ENCODE data around the gene LHPP. TPM values are rescaled to one million over a fixed set of nuclear protein-coding genes. Genes with fewer than 3 reads are reported as not detected.
A peak's percentile ranks its signal among the peaks of the same experiment; 100 is the strongest.
"Not testable (repeated sequence)": the region's sequence is repeated elsewhere in the genome, so short reads cannot be mapped to it uniquely, and the experiment has no call there.

LHPP gene
- total RNA-seq, 4 donors from 2014 or later = 12.3 to 25.0 (median 16.2) TPM

DNA sequence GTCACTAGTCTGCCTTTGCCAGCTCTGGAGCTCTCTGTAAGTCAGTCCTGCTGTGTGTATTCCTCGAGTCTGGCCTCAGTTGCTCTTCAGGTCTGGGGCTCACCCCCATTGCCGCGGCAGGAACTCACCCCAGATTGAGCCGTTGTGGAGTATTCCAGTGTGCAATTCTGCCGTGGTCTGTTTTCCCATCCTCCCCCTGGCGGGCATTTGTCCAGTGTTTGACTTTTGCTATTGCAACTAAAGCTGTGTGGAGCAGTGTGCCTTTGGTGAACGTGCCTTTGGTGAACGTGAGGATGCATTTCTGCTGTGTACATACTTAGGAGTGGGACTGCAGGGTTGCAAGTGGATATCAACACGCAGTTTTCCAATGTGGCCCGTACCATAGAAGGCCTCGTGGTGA, 148.1 kb downstream of the LHPP start:
- WGBS, 2 donors (ENCODE audit: low coverage in 1 of 2) = 90 to 93% methylated on average over 2 to 4 of the region's 11 CpGs
- Histone ChIP-seq H3K27me3 (no peaks in the 10 kb centered on the region), H3K9me3 (no peaks in the 10 kb centered on the region), H3K27ac (no peak overlapping the region), H3K4me3 (no peak overlapping the region), H3K36me3 (no peaks in the 10 kb centered on the region), H3K4me1 (peaks cover 0 to 28% (median 10%) of the 10 kb centered on the region in 3 donors)
- no peak for TF ChIP-seq EP300 (IDR thresholded peaks at IDR 0.05)
- TF ChIP-seq POLR2A (IDR thresholded peaks at IDR 0.05) = no peak
- TF ChIP-seq POLR2AphosphoS5 (IDR thresholded peaks at IDR 0.05) = no peak
- TF ChIP-seq, protein P1, sequence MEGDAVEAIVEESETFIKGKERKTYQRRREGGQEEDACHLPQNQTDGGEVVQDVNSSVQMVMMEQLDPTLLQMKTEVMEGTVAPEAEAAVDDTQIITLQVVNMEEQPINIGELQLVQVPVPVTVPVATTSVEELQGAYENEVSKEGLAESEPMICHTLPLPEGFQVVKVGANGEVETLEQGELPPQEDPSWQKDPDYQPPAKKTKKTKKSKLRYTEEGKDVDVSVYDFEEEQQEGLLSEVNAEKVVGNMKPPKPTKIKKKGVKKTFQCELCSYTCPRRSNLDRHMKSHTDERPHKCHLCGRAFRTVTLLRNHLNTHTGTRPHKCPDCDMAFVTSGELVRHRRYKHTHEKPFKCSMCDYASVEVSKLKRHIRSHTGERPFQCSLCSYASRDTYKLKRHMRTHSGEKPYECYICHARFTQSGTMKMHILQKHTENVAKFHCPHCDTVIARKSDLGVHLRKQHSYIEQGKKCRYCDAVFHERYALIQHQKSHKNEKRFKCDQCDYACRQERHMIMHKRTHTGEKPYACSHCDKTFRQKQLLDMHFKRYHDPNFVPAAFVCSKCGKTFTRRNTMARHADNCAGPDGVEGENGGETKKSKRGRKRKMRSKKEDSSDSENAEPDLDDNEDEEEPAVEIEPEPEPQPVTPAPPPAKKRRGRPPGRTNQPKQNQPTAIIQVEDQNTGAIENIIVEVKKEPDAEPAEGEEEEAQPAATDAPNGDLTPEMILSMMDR (IDR thresholded peaks at IDR 0.05) = no peak
- ATAC-seq = no peak

DNA sequence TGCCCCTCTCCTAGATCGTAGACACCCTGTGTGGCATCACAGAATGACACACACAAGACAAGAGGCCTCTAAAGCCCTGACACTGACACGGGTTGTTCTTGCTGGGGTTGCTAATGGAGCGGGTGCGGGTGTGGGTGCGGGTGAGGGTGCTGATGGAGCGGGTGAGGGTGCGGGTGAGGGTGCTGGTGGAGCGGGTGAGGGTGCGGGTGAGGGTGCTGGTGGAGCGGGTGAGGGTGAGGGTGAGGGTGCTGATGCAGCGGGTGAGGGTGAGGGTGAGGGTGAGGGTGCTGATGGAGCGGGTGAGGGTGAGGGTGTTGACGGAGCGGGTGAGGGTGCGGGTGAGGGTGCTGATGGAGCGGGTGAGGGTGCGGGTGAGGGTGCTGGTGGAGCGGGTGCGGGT, 148.6 kb downstream of the LHPP start:
- 97 to 100% methylated on average over 3 to 6 of the region's 19 CpGs for WGBS, 2 donors (ENCODE audit: low coverage in 1 of 2)
- not testable (repeated sequence) for H3K9me3 ChIP-seq, H3K27ac ChIP-seq, H3K36me3 ChIP-seq, ATAC-seq, H3K27me3 ChIP-seq, H3K4me3 ChIP-seq
- H3K4me1 ChIP-seq = peaks cover 0 to 28% (median 10%) of the 10 kb centered on the region in 3 donors

DNA sequence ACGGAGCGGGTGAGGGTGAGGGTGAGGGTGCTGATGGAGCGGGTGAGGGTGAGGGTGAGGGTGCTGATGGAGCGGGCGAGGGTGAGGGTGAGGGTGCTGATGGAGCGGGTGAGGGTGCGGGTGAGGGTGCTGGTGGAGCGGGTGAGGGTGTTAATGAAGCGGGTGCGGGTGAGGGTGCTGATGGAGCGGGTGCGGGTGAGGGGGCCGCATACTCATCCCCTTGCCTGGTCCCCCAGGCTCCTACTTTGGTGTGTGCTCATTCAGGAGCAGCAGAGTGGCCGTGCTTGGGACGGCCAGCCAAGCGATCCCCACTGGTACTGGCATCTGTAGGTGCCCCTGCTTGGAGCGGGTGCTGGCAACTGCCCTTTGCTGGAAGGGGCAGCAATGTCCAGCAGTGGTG, 149.2 kb downstream of the LHPP start:
- H3K27ac ChIP-seq, ATAC-seq, H3K36me3 ChIP-seq, H3K4me3 ChIP-seq, H3K27me3 ChIP-seq, H3K9me3 ChIP-seq: not testable (repeated sequence)
- 90 to 98% methylated on average over 4 to 11 of the region's 17 CpGs for WGBS, 2 donors (ENCODE audit: low coverage in 1 of 2)
- peaks cover 0 to 28% (median 10%) of the 10 kb centered on the region in 3 donors for H3K4me1 ChIP-seq

DNA sequence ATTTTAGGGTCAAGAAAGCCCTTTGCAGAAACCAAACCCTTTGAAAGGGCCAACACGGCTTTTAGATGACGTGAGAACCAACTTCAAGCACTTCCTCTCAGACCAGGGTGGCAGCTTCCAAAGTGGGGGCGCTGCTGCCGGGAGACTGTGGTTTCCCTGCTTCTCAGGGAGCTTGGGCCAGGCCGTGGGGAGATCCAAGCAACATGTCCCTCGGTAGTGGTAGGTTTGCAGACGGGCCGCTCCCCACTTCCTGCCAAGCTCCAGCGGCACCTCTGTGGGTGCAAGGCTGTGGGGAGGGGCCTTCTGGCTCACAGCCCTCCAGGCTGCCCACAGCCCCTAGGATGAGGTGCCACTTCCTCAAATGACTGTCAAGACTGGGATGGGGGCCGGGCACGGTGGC, 150.1 kb downstream of the LHPP start:
- H3K4me1 ChIP-seq = peaks cover 0 to 28% (median 10%) of the 10 kb centered on the region in 3 donors
- peak; percentile 20 for ATAC-seq

DNA sequence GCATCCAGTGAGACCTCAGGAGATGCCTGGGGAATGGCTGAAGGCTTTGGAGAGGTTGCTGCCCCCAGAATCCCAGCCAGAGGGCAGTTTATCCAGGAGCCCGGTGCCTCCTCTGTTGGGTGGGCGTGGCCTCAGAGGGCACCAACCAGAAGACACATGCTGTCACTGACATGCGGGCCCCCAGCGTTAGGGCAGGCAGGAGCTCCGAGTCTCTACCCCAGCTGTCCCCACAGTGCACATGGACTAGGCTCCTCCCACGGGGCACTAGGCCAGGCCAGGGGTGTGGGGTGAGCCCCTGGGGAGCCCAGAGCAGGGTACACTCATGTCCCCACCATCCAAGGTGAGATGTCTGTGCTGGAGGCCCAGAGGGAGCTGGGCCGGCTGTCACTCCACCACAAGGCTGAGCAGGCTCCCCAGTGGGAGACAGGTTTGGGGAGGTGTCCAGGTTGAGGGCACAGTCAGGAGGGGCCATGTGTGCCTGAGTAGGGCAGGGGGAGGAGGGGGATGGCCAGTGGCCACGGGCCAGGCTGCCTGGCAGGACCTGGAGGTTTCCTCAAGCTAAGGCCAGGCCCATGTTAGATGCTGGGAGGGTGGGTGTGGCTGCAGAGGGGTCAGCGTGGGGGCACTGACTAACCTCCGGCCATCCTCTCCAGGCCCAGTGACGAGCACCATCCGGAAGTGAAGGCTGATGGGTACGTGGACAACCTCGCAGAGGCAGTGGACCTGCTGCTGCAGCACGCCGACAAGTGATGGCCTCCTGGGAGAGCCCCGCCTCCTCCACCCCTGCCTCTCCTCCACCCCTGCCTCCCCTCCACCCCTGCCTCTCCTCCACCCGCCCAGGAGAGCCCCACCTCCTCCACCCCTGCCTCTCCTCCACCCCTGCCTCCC, 151.2 kb downstream of the LHPP start:
- Histone ChIP-seq H3K4me1 (peaks cover 0 to 28% (median 10%) of the 10 kb centered on the region in 3 donors), H3K9me3 (no peaks in the 10 kb centered on the region), H3K4me3 (no peak overlapping the region), H3K27me3 (no peaks in the 10 kb centered on the region), H3K27ac (peak overlapping the region in 2 of 4 donors; percentile 43 to 63), H3K36me3 (peaks cover 0 to 20% of the 10 kb centered on the region in 2 donors)
- TF ChIP-seq POLR2A (IDR thresholded peaks at IDR 0.05) (no peak), POLR2AphosphoS5 (IDR thresholded peaks at IDR 0.05) (no peak), EP300 (IDR thresholded peaks at IDR 0.05) (no peak)
- TF ChIP-seq, protein P1 (IDR thresholded peaks at IDR 0.05) = peak in 1 of 4 experiments; percentile 16
- ATAC-seq = peak; percentile 48
- 47% methylated on average over 3 of the region's 18 CpGs; no CpG with 5 or more reads in 1 of the 2 donors for WGBS, 2 donors (ENCODE audit: low coverage in 1 of 2)

More for the DNA sequence above, 150.1 kb downstream of the LHPP start:
- H3K9me3 ChIP-seq = no peaks in the 10 kb centered on the region
- peaks cover 0 to 9% of the 10 kb centered on the region in 2 donors for H3K36me3 ChIP-seq
- H3K4me3 ChIP-seq = no peak overlapping the region
- no CpG with 5 or more reads among the region's 11 CpGs for WGBS, 2 donors (ENCODE audit: low coverage in 1 of 2)
- TF ChIP-seq, protein P1 (IDR thresholded peaks at IDR 0.05) = no peak
- no peak for TF ChIP-seq POLR2AphosphoS5 (IDR thresholded peaks at IDR 0.05)
- H3K27ac ChIP-seq = peak overlapping the region in 2 of 4 donors; percentile 5 to 43
- no peaks in the 10 kb centered on the region for H3K27me3 ChIP-seq
